Peyer's patch (tissue), 4 donors: ENCODE data around the gene PTGER4. TPM values are rescaled to one million over a fixed set of nuclear protein-coding genes. Genes with fewer than 3 reads are reported as not detected.

Source experiments
- DNase-seq, 3 donors: peaks; one replicate each; pipeline ENCODE4 v3.0.0-alpha.2; 2017 to 2019
- H3K27ac ChIP-seq, 4 donors: fragments of 200-600 bp; sonication (generic); one replicate each; pipeline ENCODE4 v1.5.1; 2016 to 2019
- H3K27me3 ChIP-seq, 2 donors: fragments of 200-600 bp; sonication (generic); one replicate each; pipeline ENCODE4 v1.5.1; 2019
- H3K36me3 ChIP-seq, 3 donors: fragments of 200-600 bp; sonication (generic); one replicate each; pipeline ENCODE4 v1.5.1; 2016 to 2019
- H3K4me1 ChIP-seq, 4 donors: fragments of 200-600 bp; sonication (generic); one replicate each; pipeline ENCODE4 v1.5.1; 2016 to 2019
- H3K4me3 ChIP-seq, 4 donors: fragments of 200-600 bp; sonication (generic); 1 replicate in 3 of 4; 2 replicates in 1 of 4; pipeline ENCODE4 v1.5.1; 2016 to 2019; ENCODE audit warnings: mild to moderate bottlenecking in 1 of 4
- H3K9me3 ChIP-seq, 4 donors: fragments of 200-600 bp; sonication (generic); one replicate each; pipeline ENCODE4 v1.5.1; 2016 to 2019; ENCODE audit warnings: mild to moderate bottlenecking in 1 of 4
- POLR2A ChIP-seq, 2 donors: fragments of 450-650 bp; IDR thresholded peaks; one replicate each; pipeline ENCODE4 v1.5.1; 2017; ENCODE audit warnings: antibody characterized with exemption in 2 of 2, mild to moderate bottlenecking in 2 of 2, moderate library complexity in 2 of 2
- total RNA-seq, 4 donors: library from RNA; depleted of rRNA; stranded (reverse); fragments of >200 nt; gene quantifications; one replicate each; pipeline ENCODE4 v1.1.0, GENCODE V29; 2016
- TF ChIP-seq, protein P1 (sequence below), 6 experiments: fragments of 450-650 bp in 4 of 6; fragments of 200-600 bp in 2 of 6; sonication (generic) in 1 of 6; IDR thresholded peaks; one replicate each; pipeline ENCODE4 v1.5.1; 2017 to 2019; ENCODE audit warnings: antibody characterized with exemption in 6 of 6, mild to moderate bottlenecking in 3 of 6, moderate library complexity in 1 of 6

Gene PTGER4
- total RNA-seq, 4 donors from 2014 or later: 47.9 to 134 (median 116) TPM

DNA sequence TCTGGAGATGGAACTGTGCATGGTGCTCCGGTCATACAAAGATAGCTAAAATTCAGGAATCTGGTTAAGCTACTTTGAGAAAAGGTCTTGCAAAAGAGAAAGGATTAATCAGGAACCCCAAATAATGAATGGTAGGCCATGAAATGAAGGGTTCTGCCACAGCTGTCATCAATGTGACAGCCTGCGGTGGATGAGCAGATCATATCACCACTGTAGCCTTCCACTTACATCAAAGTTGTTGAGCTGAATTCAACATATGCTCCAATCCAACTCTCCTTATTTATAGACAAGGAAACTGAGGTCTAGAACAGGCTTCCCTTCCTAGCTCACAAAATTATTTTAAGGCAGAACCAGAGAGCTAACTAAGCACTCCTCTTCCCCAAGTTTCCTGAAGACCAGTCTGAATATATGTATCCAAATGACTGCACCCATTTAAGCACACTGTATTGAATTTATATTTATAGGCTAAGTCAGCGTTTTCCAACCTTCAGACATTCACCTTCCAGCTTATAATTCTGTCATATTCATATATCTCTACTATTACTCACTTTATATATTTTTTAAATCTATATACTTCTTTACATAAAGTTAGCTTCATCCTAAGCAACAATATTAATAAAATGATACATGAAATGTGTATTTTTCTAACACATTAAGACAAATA lies 13.9 kb upstream of the PTGER4 start:
- TF ChIP-seq, protein P1, sequence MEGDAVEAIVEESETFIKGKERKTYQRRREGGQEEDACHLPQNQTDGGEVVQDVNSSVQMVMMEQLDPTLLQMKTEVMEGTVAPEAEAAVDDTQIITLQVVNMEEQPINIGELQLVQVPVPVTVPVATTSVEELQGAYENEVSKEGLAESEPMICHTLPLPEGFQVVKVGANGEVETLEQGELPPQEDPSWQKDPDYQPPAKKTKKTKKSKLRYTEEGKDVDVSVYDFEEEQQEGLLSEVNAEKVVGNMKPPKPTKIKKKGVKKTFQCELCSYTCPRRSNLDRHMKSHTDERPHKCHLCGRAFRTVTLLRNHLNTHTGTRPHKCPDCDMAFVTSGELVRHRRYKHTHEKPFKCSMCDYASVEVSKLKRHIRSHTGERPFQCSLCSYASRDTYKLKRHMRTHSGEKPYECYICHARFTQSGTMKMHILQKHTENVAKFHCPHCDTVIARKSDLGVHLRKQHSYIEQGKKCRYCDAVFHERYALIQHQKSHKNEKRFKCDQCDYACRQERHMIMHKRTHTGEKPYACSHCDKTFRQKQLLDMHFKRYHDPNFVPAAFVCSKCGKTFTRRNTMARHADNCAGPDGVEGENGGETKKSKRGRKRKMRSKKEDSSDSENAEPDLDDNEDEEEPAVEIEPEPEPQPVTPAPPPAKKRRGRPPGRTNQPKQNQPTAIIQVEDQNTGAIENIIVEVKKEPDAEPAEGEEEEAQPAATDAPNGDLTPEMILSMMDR (IDR thresholded peaks at IDR 0.05): no peak
- TF ChIP-seq POLR2A (IDR thresholded peaks at IDR 0.05): no peak
- no peak for DNase-seq
- Histone ChIP-seq H3K9me3 (no peaks in the 10 kb centered on the region), H3K27me3 (no peaks in the 10 kb centered on the region), H3K4me1 (no peaks in the 10 kb centered on the region), H3K27ac (no peak overlapping the region), H3K36me3 (no peaks in the 10 kb centered on the region), H3K4me3 (no peak overlapping the region)

DNA sequence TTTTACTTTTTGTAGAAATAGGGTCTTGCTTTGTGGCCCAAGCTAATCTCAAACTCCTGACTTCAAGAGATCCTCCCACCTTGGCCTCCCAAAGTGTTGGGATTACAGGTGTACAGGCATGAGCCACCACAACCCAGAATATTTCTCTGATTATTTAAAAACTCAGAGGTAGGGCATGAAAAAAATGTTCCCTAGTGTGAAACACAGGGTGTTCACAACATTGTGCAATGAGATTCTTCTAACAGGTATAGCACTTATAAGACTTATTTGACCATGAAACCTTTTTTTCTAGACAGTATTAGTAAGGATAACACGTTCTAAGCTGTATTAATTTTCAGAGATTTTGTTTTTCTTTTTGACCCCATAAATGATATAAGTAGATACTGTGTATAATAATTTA lies 13.1 kb upstream of the PTGER4 start:
- no peaks in the 10 kb centered on the region for H3K4me1 ChIP-seq
- no peak for TF ChIP-seq POLR2A (IDR thresholded peaks at IDR 0.05)
- TF ChIP-seq, protein P1 (IDR thresholded peaks at IDR 0.05): no peak
- no peak overlapping the region for H3K4me3 ChIP-seq
- no peaks in the 10 kb centered on the region for H3K27me3 ChIP-seq
- no peak for DNase-seq
- H3K27ac ChIP-seq: no peak overlapping the region
- no peaks in the 10 kb centered on the region for H3K9me3 ChIP-seq
- no peaks in the 10 kb centered on the region for H3K36me3 ChIP-seq

DNA sequence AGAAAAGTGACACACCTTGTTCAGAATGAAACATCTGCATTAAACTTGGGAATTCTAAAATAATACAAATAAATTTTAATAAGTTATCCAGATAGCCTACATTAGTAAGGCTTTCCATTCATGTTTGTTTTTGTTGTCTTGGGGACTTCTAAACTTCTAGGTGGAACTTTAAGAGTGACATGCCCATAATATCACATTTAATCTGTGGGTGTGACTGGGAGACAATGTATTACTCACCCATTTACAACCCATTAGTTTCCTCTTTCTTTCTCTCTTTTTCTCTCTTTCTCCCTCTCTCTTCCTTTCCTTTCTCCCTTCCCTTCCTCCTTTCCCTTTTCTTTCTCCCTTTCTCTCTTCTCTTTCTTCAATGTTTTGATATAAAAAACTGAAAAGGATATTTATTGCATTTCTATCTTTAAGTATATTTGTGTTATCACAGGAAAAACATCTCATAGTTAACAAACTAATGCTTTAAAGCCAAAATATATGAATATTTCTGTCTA lies 12.5 kb upstream of the PTGER4 start:
- H3K27me3 ChIP-seq: no peaks in the 10 kb centered on the region
- H3K36me3 ChIP-seq: no peaks in the 10 kb centered on the region
- H3K4me1 ChIP-seq: no peaks in the 10 kb centered on the region
- no peak for DNase-seq
- no peaks in the 10 kb centered on the region for H3K9me3 ChIP-seq
- H3K4me3 ChIP-seq: no peak overlapping the region
- no peak for TF ChIP-seq POLR2A (IDR thresholded peaks at IDR 0.05)
- TF ChIP-seq, protein P1 (IDR thresholded peaks at IDR 0.05): no peak
- H3K27ac ChIP-seq: no peak overlapping the region

DNA sequence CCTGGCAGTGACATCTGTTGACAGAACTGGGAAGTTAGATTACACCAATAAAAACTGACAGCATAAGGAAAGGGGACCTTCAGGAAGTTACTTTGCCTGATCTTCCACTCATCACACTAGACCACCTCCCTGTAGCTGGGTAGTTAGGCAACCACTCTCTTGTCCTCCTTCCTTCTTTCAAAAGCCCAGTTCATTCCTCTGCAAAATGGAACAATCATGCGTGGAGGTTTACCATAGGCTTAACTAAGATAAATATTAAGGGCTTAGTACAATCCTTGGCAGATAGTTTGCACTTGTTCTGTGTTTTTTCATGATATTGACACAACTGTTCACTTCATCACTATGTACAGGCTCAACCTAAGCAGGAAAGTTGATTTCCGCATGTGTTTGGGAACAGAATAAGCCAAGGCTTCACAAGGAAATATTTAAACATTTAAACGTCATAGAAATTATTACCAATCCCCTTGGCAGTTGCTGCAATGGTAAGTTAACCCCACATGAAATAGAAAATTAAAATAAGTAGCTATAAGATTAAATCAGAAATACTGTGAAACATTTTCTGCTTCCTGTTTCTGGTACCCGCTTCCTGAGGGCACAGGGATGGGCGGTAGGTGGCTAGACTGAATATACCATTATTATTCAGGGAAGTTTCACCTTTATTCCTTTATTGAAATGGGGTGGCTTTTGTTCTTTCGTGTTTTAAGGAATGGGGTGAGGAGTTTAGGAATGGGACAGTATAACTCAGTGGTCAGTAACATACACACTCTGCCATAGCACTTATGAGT lies 9.9 kb upstream of the PTGER4 start:
- H3K4me3 ChIP-seq: no peak overlapping the region
- H3K36me3 ChIP-seq: no peaks in the 10 kb centered on the region
- H3K9me3 ChIP-seq: no peaks in the 10 kb centered on the region
- no peaks in the 10 kb centered on the region for H3K27me3 ChIP-seq
- H3K4me1 ChIP-seq: no peaks in the 10 kb centered on the region
- no peak for DNase-seq
- TF ChIP-seq, protein P1 (IDR thresholded peaks at IDR 0.05): no peak
- no peak for TF ChIP-seq POLR2A (IDR thresholded peaks at IDR 0.05)
- H3K27ac ChIP-seq: no peak overlapping the region

DNA sequence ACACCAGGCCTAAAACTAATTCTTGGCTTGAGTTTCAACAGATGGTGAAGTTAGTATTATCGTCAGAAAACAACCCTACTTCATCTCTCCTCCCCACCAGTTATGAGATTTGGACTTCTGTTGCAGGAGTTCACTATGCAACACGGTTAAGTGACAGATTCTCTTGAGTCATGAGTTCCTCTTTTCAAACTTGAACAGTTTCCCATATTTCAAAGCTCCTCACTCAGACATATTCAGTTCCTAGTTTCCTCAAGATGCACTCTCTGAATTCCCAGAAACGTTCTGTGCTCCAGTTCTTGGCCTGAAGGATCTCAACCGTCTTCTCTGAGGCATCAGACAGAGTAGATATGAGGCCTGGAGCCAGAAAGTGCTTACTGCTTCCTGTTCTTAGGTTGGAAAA lies 7.3 kb upstream of the PTGER4 start:
- Histone ChIP-seq H3K27me3 (no peaks in the 10 kb centered on the region), H3K4me1 (peaks cover 0 to 13% (median 0%) of the 10 kb centered on the region in 4 donors), H3K4me3 (no peak overlapping the region), H3K9me3 (no peaks in the 10 kb centered on the region), H3K36me3 (no peaks in the 10 kb centered on the region), H3K27ac (no peak overlapping the region)
- no peak for TF ChIP-seq POLR2A (IDR thresholded peaks at IDR 0.05)
- TF ChIP-seq, protein P1 (IDR thresholded peaks at IDR 0.05): no peak
- DNase-seq: no peak
